LNCaP clone FGC (cell line): ENCODE data around the gene COPZ1.
A peak's percentile ranks its signal among the peaks of the same experiment; 100 is the strongest.

Source experiments
- DNase-seq: peaks from one replicate; pipeline ENCODE4 v3.0.0-alpha.2; 2011; ENCODE audit warnings: low read depth
- H3K4me3 ChIP-seq: 2 replicates; pipeline ENCODE4 v1.5.1; 2011; ENCODE audit warnings: mild to moderate bottlenecking, low read depth, low read length, control low read depth
- TF ChIP-seq, protein P1 (sequence below): IDR thresholded peaks from 2 replicates; pipeline ENCODE4 v1.5.1; 2012; ENCODE audit warnings: mild to moderate bottlenecking; ENCODE audit not compliant: control insufficient read depth, insufficient read depth; ENCODE audit errors: extremely low read depth

The COPZ1 gene

DNA sequence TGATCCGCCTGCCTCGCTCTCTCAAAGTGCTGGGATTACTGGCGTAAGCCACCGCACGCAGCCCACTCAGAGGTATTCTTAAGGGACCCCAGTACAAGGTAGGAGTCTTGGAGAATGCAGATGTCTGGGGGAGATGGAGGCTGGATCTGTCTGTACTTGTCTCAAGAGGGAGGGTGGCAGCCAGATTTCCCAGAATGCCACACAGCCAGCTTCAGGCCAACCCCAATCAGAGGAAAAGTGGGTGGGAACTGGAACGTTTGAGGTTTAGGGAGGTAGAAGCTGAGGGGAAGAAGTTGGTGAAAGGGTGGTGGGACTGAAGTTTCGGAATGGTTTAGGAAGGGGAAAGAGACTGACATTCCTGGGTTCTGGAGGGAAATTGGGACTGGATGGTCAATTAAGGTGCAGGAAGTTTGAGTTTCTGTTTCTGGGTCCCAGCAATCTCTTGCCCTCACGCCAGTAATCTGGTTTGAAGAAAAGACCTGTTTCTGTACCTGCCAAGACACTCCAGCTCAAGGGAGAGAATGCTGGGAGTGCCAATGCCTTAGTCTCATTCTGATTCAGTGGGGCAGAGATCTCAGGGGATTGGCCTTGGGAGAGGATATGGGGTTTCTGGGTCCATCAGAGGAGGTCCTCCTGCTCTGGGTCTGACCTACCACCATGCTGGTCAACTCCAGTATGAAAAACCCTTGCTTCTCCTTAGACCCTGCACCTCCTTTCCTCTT, 67.7 kb downstream of the COPZ1 start:
- DNase-seq: no peak
- no peak overlapping the region for H3K4me3 ChIP-seq
- TF ChIP-seq, protein P1, sequence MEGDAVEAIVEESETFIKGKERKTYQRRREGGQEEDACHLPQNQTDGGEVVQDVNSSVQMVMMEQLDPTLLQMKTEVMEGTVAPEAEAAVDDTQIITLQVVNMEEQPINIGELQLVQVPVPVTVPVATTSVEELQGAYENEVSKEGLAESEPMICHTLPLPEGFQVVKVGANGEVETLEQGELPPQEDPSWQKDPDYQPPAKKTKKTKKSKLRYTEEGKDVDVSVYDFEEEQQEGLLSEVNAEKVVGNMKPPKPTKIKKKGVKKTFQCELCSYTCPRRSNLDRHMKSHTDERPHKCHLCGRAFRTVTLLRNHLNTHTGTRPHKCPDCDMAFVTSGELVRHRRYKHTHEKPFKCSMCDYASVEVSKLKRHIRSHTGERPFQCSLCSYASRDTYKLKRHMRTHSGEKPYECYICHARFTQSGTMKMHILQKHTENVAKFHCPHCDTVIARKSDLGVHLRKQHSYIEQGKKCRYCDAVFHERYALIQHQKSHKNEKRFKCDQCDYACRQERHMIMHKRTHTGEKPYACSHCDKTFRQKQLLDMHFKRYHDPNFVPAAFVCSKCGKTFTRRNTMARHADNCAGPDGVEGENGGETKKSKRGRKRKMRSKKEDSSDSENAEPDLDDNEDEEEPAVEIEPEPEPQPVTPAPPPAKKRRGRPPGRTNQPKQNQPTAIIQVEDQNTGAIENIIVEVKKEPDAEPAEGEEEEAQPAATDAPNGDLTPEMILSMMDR: no peak

DNA sequence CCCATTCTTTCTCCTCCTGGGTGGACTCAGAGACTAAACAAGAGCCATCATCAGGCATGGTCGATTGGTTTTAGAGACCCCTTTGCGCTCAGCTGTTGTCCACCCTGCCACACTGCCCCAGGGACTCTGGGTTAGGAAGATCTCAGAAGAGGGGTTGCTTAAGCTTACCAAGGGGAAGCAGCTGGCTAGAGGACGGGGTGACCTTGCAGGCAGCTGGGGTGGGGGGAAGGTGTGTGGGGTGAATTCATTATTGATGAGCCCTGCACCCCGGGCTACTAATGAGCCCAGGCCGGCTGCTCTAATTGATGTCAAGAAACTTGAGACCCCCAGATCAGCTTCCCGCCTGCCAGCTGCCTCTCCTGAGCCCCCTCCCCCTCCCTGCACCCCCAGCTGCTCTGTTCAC, 68.3 kb downstream of the COPZ1 start:
- TF ChIP-seq, protein P1: no peak
- no peak for DNase-seq
- no peak overlapping the region for H3K4me3 ChIP-seq

DNA sequence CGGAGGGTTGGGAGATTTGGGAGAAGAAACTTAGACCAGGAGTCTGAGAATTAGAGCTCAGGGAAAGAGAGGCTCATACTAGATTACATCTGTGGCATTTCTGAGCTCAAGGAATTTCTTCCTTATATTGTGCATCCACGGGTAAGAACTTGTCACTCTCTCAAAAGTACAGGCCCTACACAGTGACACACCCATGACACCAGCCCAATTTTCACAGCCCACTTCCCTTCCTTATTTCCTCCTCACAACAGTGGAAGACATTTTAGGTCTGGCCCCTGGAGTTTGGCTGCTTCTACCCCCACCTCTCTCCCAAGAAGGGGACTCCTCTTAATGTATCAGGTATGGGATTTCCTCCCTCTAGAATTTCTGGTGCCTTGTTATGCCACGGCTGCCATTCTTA, 68.8 kb downstream of the COPZ1 start:
- H3K4me3 ChIP-seq: no peak overlapping the region
- DNase-seq: no peak
- TF ChIP-seq, protein P1: no peak

DNA sequence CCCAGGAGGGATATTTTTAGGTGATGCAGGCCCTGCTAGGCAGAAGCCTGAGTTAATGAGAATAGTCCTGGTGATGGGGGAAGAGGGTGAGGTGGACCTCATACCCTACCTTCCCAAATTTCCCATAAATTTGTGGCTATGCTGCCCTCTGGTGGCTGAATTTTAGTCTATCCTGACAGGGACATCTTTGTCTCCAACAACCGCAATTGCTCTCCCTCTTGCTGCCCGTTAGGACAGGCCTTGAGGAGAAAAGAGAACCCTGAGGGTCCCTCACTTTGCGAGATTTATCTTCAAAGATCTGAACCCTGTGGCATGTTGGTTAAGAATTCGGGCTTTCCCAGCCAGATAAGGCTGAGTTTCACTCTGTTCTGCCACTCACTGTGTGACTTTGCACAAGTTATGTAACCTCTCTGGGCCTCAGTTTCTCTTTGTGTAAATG, 69.4 kb downstream of the COPZ1 start:
- TF ChIP-seq, protein P1: peak; percentile 81
- no peak for DNase-seq
- H3K4me3 ChIP-seq: no peak overlapping the region

DNA sequence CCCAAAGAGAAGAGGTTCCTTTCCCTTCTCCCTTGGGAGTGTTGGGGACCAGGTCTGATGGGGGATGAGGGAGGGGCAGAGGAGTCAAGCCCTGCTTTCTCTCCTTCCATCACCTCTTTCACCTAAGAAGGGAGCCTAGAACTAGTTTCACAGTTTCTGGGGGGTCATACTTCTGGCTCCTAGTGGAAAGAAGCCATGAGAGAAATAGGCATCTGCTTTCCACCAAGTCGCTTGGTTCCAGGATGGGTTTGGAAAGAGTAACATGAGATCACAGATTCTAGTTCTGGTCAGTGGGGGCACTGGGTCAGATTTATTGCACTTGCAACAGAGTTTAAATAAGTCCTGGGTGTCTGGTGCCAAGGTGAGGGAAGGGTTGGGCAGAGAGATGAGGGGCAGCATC, 70.1 kb downstream of the COPZ1 start:
- no peak for DNase-seq
- H3K4me3 ChIP-seq: no peak overlapping the region
- TF ChIP-seq, protein P1: no peak

DNA sequence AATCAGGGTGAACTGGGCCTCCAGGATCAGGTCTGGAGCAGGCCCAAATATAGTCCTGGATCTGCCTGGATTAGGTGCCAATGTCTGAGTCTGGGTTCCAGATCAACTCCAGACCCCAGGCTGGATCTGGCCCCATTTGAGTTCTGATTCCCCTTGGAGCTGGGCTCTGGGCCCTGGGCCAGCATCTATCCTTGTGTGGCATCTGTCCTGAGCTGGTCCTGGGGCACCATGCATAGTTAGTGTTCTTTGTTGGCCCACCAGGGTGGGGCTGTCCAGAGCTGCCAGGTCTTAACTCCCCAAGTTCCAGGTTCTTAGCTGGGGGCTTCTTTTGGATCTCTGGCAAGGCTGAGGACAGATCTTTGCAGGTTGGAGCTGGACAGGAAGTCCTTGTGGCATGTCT, 70.6 kb downstream of the COPZ1 start:
- DNase-seq: no peak
- H3K4me3 ChIP-seq: no peak overlapping the region
- TF ChIP-seq, protein P1: no peak

DNA sequence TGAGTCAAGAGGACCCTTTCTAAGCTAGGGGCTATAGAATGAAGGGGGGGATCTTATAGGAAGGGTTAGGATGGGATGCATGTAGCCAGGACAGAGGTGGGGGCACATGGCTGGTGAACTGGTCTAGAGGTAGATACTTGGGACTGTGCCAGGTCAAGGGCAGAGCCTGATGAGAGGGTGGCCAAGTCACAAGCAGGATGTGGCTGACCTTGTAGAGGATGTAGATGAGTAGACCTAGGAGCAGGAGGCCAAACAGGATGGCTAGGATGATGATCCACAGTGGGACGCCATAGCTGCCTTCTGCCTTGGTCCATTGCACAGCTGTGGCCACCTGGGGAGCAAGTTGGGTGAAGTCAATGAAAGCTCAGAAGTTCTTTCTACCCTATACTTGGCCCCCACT, 72.2 kb downstream of the COPZ1 start:
- no peak overlapping the region for H3K4me3 ChIP-seq
- TF ChIP-seq, protein P1: no peak
- no peak for DNase-seq
